ENCODE measurements around the gene CANX.
"Not testable (repeated sequence)": the region's sequence is repeated elsewhere in the genome, so short reads cannot be mapped to it uniquely, and the experiment has no call there.

Gene CANX

GRCh38 chr5:179680014-179680779 is 18.6 kb upstream of the CANX start:
- Histone ChIP-seq H3K36me3 (ENCODE audit: insufficient read depth, low read length) (no peaks in the 10 kb centered on the region), H3K4me2 (ENCODE audit: low read length) (no peak overlapping the region), H3K9ac (ENCODE audit: low read depth, low read length) (no peak overlapping the region), H3K4me3 (ENCODE audit: low read length) (no peak overlapping the region), H3K9me3 (replicated peaks; ENCODE audit: low read length) (no peaks in the 10 kb centered on the region), H3K4me1 (ENCODE audit: control insufficient read depth, insufficient read depth, low read length) (peaks cover 9% of the 10 kb centered on the region), H3K27me3 (ENCODE audit: control insufficient read depth, insufficient read depth, low read length) (no peaks in the 10 kb centered on the region)

DNA sequence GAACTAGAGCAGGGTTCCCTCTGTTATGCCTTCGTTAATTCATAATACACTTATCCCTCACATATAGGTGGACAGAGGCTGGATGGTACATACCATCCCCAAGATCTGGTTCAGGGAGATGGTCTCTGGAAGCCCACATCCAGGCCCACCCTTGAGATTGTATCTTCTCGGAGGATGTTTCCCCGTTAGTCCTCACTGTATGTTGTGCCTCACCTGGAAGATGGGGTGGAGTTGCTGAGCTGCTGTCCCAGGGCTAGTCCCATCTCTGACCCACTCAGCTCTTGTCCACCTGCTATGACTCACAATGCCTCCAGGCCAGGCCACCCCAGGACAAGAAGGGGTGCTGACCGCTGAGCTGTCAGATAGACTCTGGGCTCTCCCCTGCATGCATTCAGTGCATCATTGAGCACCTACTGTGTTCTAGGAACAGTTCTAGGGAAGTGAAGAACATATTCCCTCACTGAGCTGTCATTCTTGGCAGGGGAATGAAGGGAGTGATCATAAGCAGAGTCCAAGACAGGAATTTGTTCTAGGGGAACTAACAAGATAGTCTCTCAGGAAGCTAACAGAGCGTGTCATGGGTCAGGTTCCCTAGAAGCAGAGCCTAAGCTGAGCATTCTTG is 17.9 kb upstream of the CANX start, which contains the start of gene CBY3:
Gene CBY3, minus strand, starts transcription at position 255 of the 622 bp plus-strand sequence. Its CDS starts 116 bp downstream, at position 139.
- Histone ChIP-seq H3K36me3 (ENCODE audit: insufficient read depth, low read length) (no peaks in the 10 kb centered on the region), H3K27me3 (ENCODE audit: control insufficient read depth, insufficient read depth, low read length) (no peaks in the 10 kb centered on the region), H3K9ac (ENCODE audit: low read depth, low read length) (no peak within 1 kb of the TSS), H3K4me1 (ENCODE audit: control insufficient read depth, insufficient read depth, low read length) (peaks cover 9% of the 10 kb centered on the region), H3K9me3 (replicated peaks; ENCODE audit: low read length) (no peaks in the 10 kb centered on the region), H3K4me3 (ENCODE audit: low read length) (no peak within 1 kb of the TSS), H3K4me2 (ENCODE audit: low read length) (no peak within 1 kb of the TSS)

- H3K9me3 ChIP-seq (replicated peaks; ENCODE audit: low read length); H3K27me3 ChIP-seq (ENCODE audit: control insufficient read depth, insufficient read depth, low read length); H3K4me3 ChIP-seq (ENCODE audit: low read length); H3K4me1 ChIP-seq (ENCODE audit: control insufficient read depth, insufficient read depth, low read length); H3K36me3 ChIP-seq (ENCODE audit: insufficient read depth, low read length); H3K9ac ChIP-seq (ENCODE audit: low read depth, low read length); H3K4me2 ChIP-seq (ENCODE audit: low read length): not testable (repeated sequence)
Observed at GRCh38 chr5:179689212-179689611, 9.6 kb upstream of the CANX start.

- Histone ChIP-seq H3K27me3 (ENCODE audit: control insufficient read depth, insufficient read depth, low read length) (no peaks in the 10 kb centered on the region), H3K4me3 (ENCODE audit: low read length) (no peak overlapping the region), H3K9me3 (replicated peaks; ENCODE audit: low read length) (no peaks in the 10 kb centered on the region), H3K9ac (ENCODE audit: low read depth, low read length) (no peak overlapping the region), H3K4me2 (ENCODE audit: low read length) (no peak overlapping the region), H3K4me1 (ENCODE audit: control insufficient read depth, insufficient read depth, low read length) (peaks cover 10% of the 10 kb centered on the region), H3K36me3 (ENCODE audit: insufficient read depth, low read length) (no peaks in the 10 kb centered on the region)
Observed at GRCh38 chr5:179694561-179694960, 4.2 kb upstream of the CANX start.

- Histone ChIP-seq H3K9ac (ENCODE audit: low read depth, low read length) (no peak overlapping the region), H3K36me3 (ENCODE audit: insufficient read depth, low read length) (peaks cover 5% of the 10 kb centered on the region), H3K4me2 (ENCODE audit: low read length) (no peak overlapping the region), H3K27me3 (ENCODE audit: control insufficient read depth, insufficient read depth, low read length) (no peaks in the 10 kb centered on the region), H3K9me3 (replicated peaks; ENCODE audit: low read length) (no peaks in the 10 kb centered on the region), H3K4me3 (ENCODE audit: low read length) (no peak overlapping the region), H3K4me1 (ENCODE audit: control insufficient read depth, insufficient read depth, low read length) (peaks cover 15% of the 10 kb centered on the region)
Observed at GRCh38 chr5:179696603-179697002, 2.2 kb upstream of the CANX start.

DNA sequence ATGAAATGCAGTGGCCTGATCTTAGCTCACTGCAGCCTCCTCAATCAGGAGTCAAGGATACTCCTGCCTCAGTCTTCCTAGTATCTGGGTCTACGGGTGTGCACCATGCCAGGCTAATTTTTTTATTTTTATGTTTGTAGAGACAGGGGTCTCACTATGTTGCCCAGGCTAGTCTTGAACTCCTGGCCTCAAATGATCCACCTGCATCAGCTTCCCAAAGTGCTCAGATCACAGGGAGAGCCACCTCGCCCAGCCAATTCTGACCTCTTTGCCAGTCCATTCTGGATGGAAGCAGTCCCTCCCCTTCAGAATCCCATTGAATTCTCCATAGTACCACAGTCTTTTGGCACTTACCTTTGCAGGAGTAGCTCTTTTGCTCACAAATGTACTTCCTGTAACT is 1.7 kb upstream of the CANX start:
- H3K36me3 ChIP-seq (ENCODE audit: insufficient read depth, low read length): peaks cover 8% of the 10 kb centered on the region
- H3K4me3 ChIP-seq (ENCODE audit: low read length): no peak overlapping the region
- H3K9me3 ChIP-seq (replicated peaks; ENCODE audit: low read length): no peaks in the 10 kb centered on the region
- H3K4me2 ChIP-seq (ENCODE audit: low read length): no peak overlapping the region
- no peak overlapping the region for H3K9ac ChIP-seq (ENCODE audit: low read depth, low read length)
- peaks cover 15% of the 10 kb centered on the region for H3K4me1 ChIP-seq (ENCODE audit: control insufficient read depth, insufficient read depth, low read length)
- no peaks in the 10 kb centered on the region for H3K27me3 ChIP-seq (ENCODE audit: control insufficient read depth, insufficient read depth, low read length)

GRCh38 chr5:179697543-179697942 is 1.2 kb upstream of the CANX start:
- Histone ChIP-seq H3K9ac (ENCODE audit: low read depth, low read length) (peak overlapping the region; percentile 95), H3K4me1 (ENCODE audit: control insufficient read depth, insufficient read depth, low read length) (peaks cover 15% of the 10 kb centered on the region), H3K36me3 (ENCODE audit: insufficient read depth, low read length) (peaks cover 11% of the 10 kb centered on the region), H3K4me3 (ENCODE audit: low read length) (peak overlapping the region; percentile 84), H3K4me2 (ENCODE audit: low read length) (peak overlapping the region; percentile 95)
- not testable (repeated sequence) for H3K9me3 ChIP-seq (replicated peaks; ENCODE audit: low read length); H3K27me3 ChIP-seq (ENCODE audit: control insufficient read depth, insufficient read depth, low read length)

DNA sequence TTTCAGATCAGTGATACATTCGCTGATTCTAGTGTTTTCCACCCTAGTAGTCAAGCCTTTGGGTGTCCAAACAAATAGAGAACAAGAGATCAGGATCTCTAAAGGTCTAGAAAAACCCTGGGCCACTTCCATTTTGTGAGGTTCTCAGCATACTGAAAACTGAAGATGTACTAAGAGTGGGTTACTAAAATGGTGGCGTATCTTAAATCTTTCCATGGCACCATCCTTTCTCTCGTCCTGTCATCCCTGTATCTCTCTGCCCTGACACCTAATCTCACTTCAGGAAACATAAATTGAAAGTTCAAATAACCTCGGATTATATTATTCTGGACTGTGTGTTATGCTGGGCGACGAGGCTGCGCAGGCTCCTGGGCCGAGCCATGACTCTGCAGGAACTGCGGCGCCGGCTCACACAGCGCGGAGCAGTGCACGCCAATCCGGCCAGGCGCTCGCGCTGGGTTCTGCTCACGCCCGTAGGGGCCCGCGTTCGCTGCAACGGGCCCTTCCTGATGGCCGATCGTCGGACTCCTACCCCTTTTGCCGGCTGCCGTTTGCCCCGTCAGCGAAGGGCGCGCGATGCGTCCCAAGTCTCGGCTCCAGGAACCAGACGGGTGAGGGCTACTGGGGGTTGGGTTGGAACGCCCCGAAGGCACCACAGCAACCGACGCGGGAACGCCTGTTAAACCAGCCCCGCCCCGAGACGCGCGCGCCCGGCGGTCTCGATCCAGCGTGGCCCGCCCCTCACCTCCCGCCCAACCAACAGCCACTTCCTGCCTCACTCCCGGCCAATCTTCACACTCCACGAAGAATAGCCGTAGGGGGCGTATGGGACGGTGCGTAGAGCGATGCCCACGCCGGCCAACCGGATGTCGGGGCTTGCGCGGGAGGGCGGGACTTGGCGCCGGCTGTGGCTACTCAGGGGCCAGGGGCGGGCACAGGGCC is 503 bp upstream of the CANX start:
- H3K27me3 ChIP-seq (ENCODE audit: control insufficient read depth, insufficient read depth, low read length): no peaks in the 10 kb centered on the region
- no peaks in the 10 kb centered on the region for H3K9me3 ChIP-seq (replicated peaks; ENCODE audit: low read length)
- peaks cover 15% of the 10 kb centered on the region for H3K4me1 ChIP-seq (ENCODE audit: control insufficient read depth, insufficient read depth, low read length)
- peak overlapping the region; percentile 95 for H3K4me2 ChIP-seq (ENCODE audit: low read length)
- peaks cover 17% of the 10 kb centered on the region for H3K36me3 ChIP-seq (ENCODE audit: insufficient read depth, low read length)
- H3K9ac ChIP-seq (ENCODE audit: low read depth, low read length): peak overlapping the region; percentile 99
- H3K4me3 ChIP-seq (ENCODE audit: low read length): peak overlapping the region; percentile 87

DNA sequence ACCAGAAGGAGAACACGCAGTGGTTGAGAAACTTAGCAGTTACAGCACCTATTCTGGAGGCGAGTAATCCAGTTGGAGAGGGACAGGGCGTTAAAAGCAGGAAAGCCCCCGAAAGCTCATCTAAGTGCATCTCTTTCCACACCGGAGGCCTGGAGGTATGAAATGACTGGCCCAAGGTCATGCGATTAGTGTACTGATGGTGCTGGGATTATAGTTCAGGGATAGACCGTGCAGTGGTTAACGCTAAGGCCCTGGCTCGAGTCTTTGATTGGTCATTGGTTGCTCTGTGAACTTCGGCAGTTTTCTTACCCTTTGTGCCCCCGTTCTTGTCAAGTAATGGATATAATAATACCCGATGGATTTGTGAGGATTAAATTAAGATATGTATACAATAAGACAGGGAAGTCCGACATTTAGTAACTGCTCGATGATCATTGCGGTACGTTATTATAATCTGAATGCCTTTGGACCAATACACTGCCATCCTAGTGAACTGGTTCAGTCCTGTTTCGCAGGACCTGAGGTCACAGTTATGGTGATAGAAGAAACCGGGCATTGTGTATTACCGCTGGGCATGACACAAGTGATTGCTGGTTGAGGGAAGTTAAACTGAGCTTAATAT is 960 bp downstream of the CANX start:
- Histone ChIP-seq H3K9me3 (replicated peaks; ENCODE audit: low read length) (no peaks in the 10 kb centered on the region), H3K27me3 (ENCODE audit: control insufficient read depth, insufficient read depth, low read length) (no peaks in the 10 kb centered on the region), H3K4me2 (ENCODE audit: low read length) (peak overlapping the region; percentile 85), H3K4me3 (ENCODE audit: low read length) (peak overlapping the region; percentile 87), H3K9ac (ENCODE audit: low read depth, low read length) (peak overlapping the region; percentile 99), H3K36me3 (ENCODE audit: insufficient read depth, low read length) (peaks cover 26% of the 10 kb centered on the region), H3K4me1 (ENCODE audit: control insufficient read depth, insufficient read depth, low read length) (peaks cover 19% of the 10 kb centered on the region)

- peaks cover 30% of the 10 kb centered on the region for H3K36me3 ChIP-seq (ENCODE audit: insufficient read depth, low read length)
- H3K4me2 ChIP-seq (ENCODE audit: low read length): peak overlapping the region; percentile 85
- peak overlapping the region; percentile 99 for H3K9ac ChIP-seq (ENCODE audit: low read depth, low read length)
- H3K27me3 ChIP-seq (ENCODE audit: control insufficient read depth, insufficient read depth, low read length): no peaks in the 10 kb centered on the region
- H3K4me3 ChIP-seq (ENCODE audit: low read length): peak overlapping the region; percentile 87
- H3K9me3 ChIP-seq (replicated peaks; ENCODE audit: low read length): no peaks in the 10 kb centered on the region
- peaks cover 19% of the 10 kb centered on the region for H3K4me1 ChIP-seq (ENCODE audit: control insufficient read depth, insufficient read depth, low read length)
Observed at GRCh38 chr5:179700401-179700918, 1.7 kb downstream of the CANX start.

DNA sequence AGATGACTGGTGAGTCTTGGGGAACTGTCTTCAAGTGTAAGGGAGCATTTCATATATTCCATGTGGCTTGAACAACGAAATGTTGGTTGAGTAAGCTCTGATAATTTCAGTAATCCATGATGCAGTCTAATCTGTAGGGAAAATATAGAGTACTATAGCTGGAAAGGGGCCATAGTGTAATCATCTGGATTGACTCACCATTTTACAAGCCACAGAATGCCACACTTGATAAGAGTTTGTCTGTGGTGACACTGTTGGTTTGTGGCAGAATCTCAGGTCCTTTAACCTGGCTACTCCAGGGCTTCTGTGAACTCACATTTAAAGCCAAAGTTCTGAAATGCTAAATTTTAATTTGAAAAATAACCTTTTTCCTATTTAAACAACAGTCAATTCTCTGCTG is 17.5 kb downstream of the CANX start:
- Histone ChIP-seq H3K36me3 (ENCODE audit: insufficient read depth, low read length) (peaks cover 72% of the 10 kb centered on the region), H3K9ac (ENCODE audit: low read depth, low read length) (no peak overlapping the region), H3K4me3 (ENCODE audit: low read length) (no peak overlapping the region), H3K27me3 (ENCODE audit: control insufficient read depth, insufficient read depth, low read length) (no peaks in the 10 kb centered on the region), H3K4me1 (ENCODE audit: control insufficient read depth, insufficient read depth, low read length) (no peaks in the 10 kb centered on the region), H3K4me2 (ENCODE audit: low read length) (no peak overlapping the region), H3K9me3 (replicated peaks; ENCODE audit: low read length) (no peaks in the 10 kb centered on the region)

Data from skeletal muscle satellite cell (primary cell).